ENCODE results near the gene XRCC6. TPM values are rescaled to one million over a fixed set of nuclear protein-coding genes. Genes with fewer than 3 reads are reported as not detected.

The XRCC6 gene
- polyA plus RNA-seq, 3 donors: 58.6 to 286 (median 267) TPM

DNA sequence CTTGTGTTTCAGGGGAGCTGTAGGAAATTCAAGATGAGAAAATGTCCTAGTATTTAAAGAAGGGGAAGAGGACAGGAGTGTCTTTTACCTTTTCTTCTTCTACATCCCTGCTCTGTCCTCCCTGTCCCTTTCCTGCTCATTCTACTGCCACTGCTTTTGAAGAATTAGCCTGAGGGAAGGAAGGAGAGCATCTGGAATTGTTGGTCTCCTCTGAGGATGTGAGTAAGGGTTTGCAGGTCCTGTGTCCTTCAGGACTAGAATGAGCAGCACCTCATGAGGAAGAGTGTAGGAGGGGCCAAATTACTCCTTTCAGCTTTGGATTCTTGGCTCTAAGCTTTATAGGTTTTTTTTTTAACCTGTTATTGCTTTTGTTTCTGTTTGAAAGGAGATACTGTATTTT is 43.4 kb downstream of the XRCC6 start:
- H3K27ac Mint-ChIP-seq: peak overlapping the region in 2 of 7 donors; percentile 48 to 50
- H3K4me2 ChIP-seq (replicated peaks; ENCODE audit: extremely low read depth, low read length, poor library complexity, severe bottlenecking): no peak overlapping the region
- H3K4me3 Mint-ChIP-seq: no peak overlapping the region
- peaks cover 9% of the 10 kb centered on the region for H3K4me1 Mint-ChIP-seq
- peaks cover 56 to 60% of the 10 kb centered on the region in 2 donors for H3K36me3 ChIP-seq (replicated peaks in 1 of 2; ENCODE audit: control insufficient read depth in 1 of 2, insufficient read depth in 2 of 2, low read length in 2 of 2)
- no peaks in the 10 kb centered on the region for H4K20me1 ChIP-seq (ENCODE audit: insufficient read depth, low read length)
- no peaks in the 10 kb centered on the region for H3K79me2 ChIP-seq (ENCODE audit: insufficient read depth, low read length)
- H3K27ac ChIP-seq (ENCODE audit: low read depth in 1 of 2, low read length in 2 of 2): no peak overlapping the region
- H3K9me3 Mint-ChIP-seq: peaks cover 0 to 3% (median 0%) of the 10 kb centered on the region in 7 donors
- H3K27me3 Mint-ChIP-seq (ENCODE audit: low read depth in 3 of 3): no peaks in the 10 kb centered on the region
- DNase-seq: no peak
- peaks cover 47 to 56% of the 10 kb centered on the region in 2 donors for H3K36me3 Mint-ChIP-seq
- no peak overlapping the region for H3K4me3 ChIP-seq (replicated peaks in 1 of 3; ENCODE audit: low read depth in 2 of 3, low read length in 3 of 3)
- H3K9me3 ChIP-seq (replicated peaks in 1 of 2; ENCODE audit: control insufficient read depth in 1 of 2, insufficient read depth in 1 of 2, low read length in 2 of 2): no peaks in the 10 kb centered on the region
- TF ChIP-seq CTCF (IDR thresholded peaks at IDR 0.05): no peak
- no peak overlapping the region for H3K9ac ChIP-seq (ENCODE audit: insufficient read depth, low read length, poor library complexity, severe bottlenecking)
- intact Hi-C loops (cut with micrococcal nuclease): no loop called here
- H3K4me1 ChIP-seq (ENCODE audit: control insufficient read depth in 1 of 2, insufficient read depth in 2 of 2, low read length in 2 of 2): peaks cover 7 to 10% of the 10 kb centered on the region in 2 donors
- H2AFZ ChIP-seq (ENCODE audit: insufficient read depth, low read depth, low read length, poor library complexity, severe bottlenecking): no peak overlapping the region
- H3K27me3 ChIP-seq (ENCODE audit: control insufficient read depth in 2 of 2, insufficient read depth in 2 of 2, low read length in 2 of 2): no peaks in the 10 kb centered on the region

- no peak overlapping the region for H3K9ac ChIP-seq (ENCODE audit: insufficient read depth, low read length, poor library complexity, severe bottlenecking)
- H3K36me3 Mint-ChIP-seq: peaks cover 42 to 52% of the 10 kb centered on the region in 2 donors
- H3K27ac Mint-ChIP-seq: no peak overlapping the region
- no CpG with 5 or more reads among the region's 3 CpGs for WGBS (ENCODE audit: insufficient coverage)
- no peak for DNase-seq
- TF ChIP-seq CTCF (IDR thresholded peaks at IDR 0.05): no peak
- H3K27me3 ChIP-seq (ENCODE audit: control insufficient read depth in 2 of 2, insufficient read depth in 2 of 2, low read length in 2 of 2): no peaks in the 10 kb centered on the region
- H4K20me1 ChIP-seq (ENCODE audit: insufficient read depth, low read length): no peaks in the 10 kb centered on the region
- H2AFZ ChIP-seq (ENCODE audit: insufficient read depth, low read depth, low read length, poor library complexity, severe bottlenecking): no peak overlapping the region
- no peak overlapping the region for H3K27ac ChIP-seq (ENCODE audit: low read depth in 1 of 2, low read length in 2 of 2)
- H3K4me1 ChIP-seq (ENCODE audit: control insufficient read depth in 1 of 2, insufficient read depth in 2 of 2, low read length in 2 of 2): peaks cover 7 to 10% of the 10 kb centered on the region in 2 donors
- no peaks in the 10 kb centered on the region for H3K79me2 ChIP-seq (ENCODE audit: insufficient read depth, low read length)
- H3K9me3 ChIP-seq (replicated peaks in 1 of 2; ENCODE audit: control insufficient read depth in 1 of 2, insufficient read depth in 1 of 2, low read length in 2 of 2): no peaks in the 10 kb centered on the region
- H3K4me3 Mint-ChIP-seq: no peak overlapping the region
- peaks cover 51 to 55% of the 10 kb centered on the region in 2 donors for H3K36me3 ChIP-seq (replicated peaks in 1 of 2; ENCODE audit: control insufficient read depth in 1 of 2, insufficient read depth in 2 of 2, low read length in 2 of 2)
- peaks cover 0 to 3% (median 0%) of the 10 kb centered on the region in 7 donors for H3K9me3 Mint-ChIP-seq
- peaks cover 9% of the 10 kb centered on the region for H3K4me1 Mint-ChIP-seq
- H3K4me3 ChIP-seq (replicated peaks in 1 of 3; ENCODE audit: low read depth in 2 of 3, low read length in 3 of 3): no peak overlapping the region
- H3K27me3 Mint-ChIP-seq (ENCODE audit: low read depth in 3 of 3): no peaks in the 10 kb centered on the region
- no peak overlapping the region for H3K4me2 ChIP-seq (replicated peaks; ENCODE audit: extremely low read depth, low read length, poor library complexity, severe bottlenecking)
- intact Hi-C loops (cut with micrococcal nuclease): loop anchor here (5.0 kb wide), 1 partner anchor 277 kb away; no protein-coding TSS in a partner anchor
These were observed 43.9 kb downstream of the XRCC6 start for GRCh38 chr22:41664951-41665350.
